NCI-H1930 (cell line): Measurements from ENCODE around the gene CDY1.
"Not testable (repeated sequence)": the region's sequence is repeated elsewhere in the genome, so short reads cannot be mapped to it uniquely, and the experiment has no call there.

ENCODE experiments used
- DNase-seq, 2 experiments: peaks; one replicate each; lab custom pipeline; 2025; lab: John Stamatoyannopoulos, UW

The CDY1 gene, protein sequence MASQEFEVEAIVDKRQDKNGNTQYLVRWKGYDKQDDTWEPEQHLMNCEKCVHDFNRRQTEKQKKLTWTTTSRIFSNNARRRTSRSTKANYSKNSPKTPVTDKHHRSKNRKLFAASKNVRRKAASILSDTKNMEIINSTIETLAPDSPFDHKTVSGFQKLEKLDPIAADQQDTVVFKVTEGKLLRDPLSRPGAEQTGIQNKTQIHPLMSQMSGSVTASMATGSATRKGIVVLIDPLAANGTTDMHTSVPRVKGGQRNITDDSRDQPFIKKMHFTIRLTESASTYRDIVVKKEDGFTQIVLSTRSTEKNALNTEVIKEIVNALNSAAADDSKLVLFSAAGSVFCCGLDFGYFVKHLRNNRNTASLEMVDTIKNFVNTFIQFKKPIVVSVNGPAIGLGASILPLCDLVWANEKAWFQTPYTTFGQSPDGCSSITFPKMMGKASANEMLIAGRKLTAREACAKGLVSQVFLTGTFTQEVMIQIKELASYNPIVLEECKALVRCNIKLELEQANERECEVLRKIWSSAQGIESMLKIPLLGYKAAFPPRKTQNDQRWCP

GRCh38 chrY:25621817-25622216 is at the start of gene CDY1:
Gene CDY1, plus strand, starts transcription at chrY:25622117. Its CDS starts 326 bp downstream, at chrY:25622443.
- DNase-seq = not testable (repeated sequence)

- not testable (repeated sequence) for DNase-seq
Measured at GRCh38 chrY:25593336-25593735, 28.6 kb upstream of the CDY1 start.

- DNase-seq = not testable (repeated sequence)
Measured at GRCh38 chrY:25620209-25620608, 1.7 kb upstream of the CDY1 start.

GRCh38 chrY:25626524-25626923 is 4.6 kb downstream of the CDY1 start:
- not testable (repeated sequence) for DNase-seq

- not testable (repeated sequence) for DNase-seq
Measured at GRCh38 chrY:25630383-25631112, 8.6 kb downstream of the CDY1 start.

DNA sequence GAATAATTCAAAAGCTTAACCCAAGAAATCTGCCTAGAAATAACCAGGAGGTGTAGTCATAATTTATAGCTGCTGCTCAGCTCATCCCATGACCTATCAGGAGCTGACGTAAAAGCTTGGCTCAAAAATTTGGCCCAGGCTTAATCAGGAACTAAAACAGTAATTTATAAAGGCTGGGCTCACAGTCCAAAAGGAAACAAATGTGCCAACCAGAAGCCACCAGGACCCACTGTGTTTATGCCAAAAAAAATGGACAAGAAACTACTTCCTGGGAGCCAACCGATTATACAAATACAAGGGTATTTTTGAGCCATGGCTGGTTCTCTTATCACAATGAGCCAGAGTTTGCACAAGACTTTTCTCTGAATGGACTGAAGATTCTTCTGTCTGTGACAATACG is 17.9 kb downstream of the CDY1 start:
- not testable (repeated sequence) for DNase-seq

GRCh38 chrY:25643024-25643915 is 21.4 kb downstream of the CDY1 start:
- DNase-seq = not testable (repeated sequence)
